Amygdala (tissue), 56 donors: ENCODE results near the gene SLC2A10.

Source experiments
- DNase-seq, 56 donors: peaks; one replicate each; lab custom pipeline; 2025; lab: John Stamatoyannopoulos, UW

SLC2A10 gene

DNA sequence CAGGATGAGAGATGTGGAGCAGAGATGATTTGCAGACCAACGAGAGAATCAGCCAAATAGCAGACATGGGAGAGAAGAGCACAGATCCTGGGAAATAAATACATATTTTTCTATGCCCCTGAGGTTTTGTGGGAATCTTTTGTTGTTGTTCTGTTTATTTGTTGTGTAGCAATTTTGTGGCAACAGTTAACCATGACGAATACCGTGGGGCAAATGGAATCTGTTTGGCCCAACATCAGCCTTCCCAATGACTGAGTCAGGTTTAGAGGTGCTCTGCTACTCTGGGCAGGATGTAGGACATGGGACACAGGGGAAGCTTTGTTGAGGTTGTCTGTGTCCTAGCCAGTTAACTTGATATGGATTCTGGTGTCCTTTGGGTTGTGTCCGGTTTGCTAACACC, 7.9 kb upstream of the SLC2A10 start:
- no peak for DNase-seq

DNA sequence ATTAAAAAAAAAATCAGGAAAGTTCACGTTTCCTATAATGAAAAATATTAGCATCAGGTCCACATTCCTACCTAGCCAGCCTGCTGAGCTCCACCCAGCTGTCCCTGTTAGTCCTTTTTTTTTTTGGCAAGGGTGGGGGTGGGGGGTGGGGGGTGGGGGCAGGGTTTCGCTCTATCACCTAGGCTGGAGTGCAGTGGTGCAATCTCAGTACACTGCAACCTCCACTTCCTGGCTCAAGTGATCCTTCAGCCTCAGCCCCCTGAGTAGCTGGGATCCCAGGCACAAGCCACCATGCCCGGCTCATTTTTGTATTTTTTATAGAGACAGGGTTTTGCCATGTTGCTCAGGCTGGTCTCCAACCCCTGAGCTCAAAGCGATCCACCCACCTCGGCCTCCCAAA, 7.5 kb upstream of the SLC2A10 start:
- DNase-seq, result no peak

DNA sequence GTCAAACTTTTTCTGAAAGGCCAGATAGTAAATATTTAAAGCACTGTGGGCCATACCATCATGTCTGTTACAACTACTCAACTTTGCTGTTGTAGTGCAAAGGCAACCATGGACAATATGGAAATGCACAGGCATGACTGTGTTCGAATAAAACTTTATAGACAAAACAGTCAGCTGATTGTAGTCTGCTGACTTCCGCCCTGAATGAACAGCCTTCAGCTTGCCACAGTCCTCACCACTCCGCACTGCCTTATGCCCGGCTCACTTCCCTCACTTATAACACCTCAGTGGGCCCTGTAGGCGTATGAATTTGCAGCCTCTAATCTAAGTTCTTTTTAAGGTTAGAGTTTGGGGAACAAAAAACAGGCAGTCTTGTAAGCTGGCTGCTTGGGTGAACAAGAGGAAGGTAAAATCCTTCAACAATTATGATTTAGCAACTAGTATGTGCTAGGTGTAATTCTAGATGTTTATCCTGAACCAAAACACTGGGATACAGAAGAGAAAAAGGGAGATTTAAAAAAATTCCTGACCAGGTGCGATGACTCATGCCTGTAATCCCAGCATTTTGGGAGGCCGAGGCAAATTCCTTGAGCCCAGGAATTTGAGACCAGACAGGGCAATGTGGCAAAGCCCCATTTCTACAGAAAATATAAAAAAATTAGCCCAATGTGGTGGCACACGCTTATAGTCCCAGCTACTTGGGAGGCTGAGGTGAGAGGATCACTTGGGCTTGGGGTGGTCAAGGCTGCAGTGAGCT, 6.8 kb upstream of the SLC2A10 start:
- no peak for DNase-seq

- no peak for DNase-seq
These were observed 6.0 kb upstream of the SLC2A10 start for GRCh38 chr20:46703435-46703834.

GRCh38 chr20:46704714-46705377, 4.6 kb upstream of the SLC2A10 start:
- no peak for DNase-seq

DNA sequence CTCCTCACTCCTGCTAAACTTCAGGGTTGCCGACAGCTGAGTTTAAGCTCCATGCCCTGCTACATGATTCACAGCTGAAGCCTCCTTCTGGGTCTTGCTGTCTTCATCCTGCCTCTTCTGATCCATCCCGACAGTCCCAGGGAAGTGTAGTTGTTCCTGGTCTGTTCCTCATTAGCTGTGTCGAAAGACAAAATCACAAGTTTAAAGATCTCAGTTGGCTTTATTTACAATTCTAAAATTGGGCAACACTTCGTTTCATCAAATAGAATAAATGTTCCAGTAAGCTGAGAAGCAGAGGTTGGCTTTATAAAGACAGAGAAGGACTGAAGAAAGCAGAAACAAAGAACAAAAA, 4.1 kb upstream of the SLC2A10 start:
- DNase-seq, result no peak

GRCh38 chr20:46706242-46706641, 3.2 kb upstream of the SLC2A10 start:
- no peak for DNase-seq

GRCh38 chr20:46708172-46708860, 1.1 kb upstream of the SLC2A10 start:
- DNase-seq, result no peak

DNA sequence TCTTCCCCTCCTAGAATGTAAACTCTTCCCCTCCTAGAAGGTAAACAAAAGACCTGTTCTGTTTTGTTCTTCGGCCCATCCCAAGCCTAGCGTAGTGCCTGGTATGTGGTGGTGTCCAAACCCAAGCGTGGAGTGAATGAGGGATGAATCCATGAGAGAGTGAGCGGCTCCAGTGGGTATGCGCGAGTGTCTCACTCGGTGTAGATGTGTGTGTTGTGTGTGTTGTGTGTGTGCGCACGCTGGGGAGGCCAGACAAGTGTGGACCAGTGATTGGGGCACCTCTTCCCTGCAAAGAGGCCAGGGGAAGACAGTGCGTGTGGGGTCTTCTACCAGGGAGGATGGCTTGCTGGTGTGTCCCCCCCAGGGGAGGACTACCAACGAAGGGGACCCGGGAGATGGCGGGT, 392 bp upstream of the SLC2A10 start:
- DNase-seq, result no peak

- no peak for DNase-seq
These were observed 884 bp downstream of the SLC2A10 start for GRCh38 chr20:46710153-46710913.

GRCh38 chr20:46712056-46712636, 2.7 kb downstream of the SLC2A10 start:
- no peak for DNase-seq

DNA sequence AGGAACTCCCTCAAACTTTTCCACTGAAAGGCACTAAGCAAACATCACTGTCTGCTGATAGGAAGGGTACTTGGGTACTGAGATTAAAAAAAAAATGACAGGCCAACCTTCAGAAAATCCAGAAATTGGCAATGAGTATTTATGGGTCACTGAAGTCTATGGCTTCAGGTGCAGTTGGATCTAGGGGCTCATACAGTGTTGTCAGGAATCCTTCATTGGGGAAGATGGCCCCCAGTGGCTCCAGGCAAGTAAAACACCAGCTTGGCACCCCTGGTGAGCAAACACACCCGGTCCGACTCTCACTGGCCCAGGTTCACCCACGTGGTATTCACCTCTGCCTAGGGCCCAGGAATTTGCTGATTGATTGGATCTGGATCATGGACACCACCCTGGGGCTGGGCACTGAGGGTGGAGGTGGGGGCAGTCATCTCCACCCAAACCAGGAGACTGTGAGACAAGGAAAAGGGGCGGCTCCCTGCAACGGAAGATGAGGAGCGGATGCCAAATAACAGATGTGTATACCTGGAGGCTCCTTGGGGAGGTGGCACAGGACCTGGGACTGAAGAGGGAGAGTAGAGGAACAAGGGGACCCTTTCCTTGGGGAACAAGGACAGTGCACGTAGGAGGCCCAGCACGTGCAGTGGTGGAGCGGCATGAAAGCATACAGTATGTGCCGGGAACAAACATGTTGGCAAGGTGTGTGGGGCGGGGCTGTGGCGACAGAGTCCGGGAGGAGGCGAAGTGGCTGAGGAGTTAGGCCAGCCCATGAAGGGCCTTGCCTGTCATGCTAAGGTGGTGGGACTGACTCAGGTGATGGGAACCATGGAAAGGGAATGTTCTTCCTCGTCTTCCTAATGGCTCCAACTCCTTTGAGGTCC, 4.7 kb downstream of the SLC2A10 start:
- no peak for DNase-seq

GRCh38 chr20:46715292-46715756, 5.9 kb downstream of the SLC2A10 start:
- no peak for DNase-seq

DNA sequence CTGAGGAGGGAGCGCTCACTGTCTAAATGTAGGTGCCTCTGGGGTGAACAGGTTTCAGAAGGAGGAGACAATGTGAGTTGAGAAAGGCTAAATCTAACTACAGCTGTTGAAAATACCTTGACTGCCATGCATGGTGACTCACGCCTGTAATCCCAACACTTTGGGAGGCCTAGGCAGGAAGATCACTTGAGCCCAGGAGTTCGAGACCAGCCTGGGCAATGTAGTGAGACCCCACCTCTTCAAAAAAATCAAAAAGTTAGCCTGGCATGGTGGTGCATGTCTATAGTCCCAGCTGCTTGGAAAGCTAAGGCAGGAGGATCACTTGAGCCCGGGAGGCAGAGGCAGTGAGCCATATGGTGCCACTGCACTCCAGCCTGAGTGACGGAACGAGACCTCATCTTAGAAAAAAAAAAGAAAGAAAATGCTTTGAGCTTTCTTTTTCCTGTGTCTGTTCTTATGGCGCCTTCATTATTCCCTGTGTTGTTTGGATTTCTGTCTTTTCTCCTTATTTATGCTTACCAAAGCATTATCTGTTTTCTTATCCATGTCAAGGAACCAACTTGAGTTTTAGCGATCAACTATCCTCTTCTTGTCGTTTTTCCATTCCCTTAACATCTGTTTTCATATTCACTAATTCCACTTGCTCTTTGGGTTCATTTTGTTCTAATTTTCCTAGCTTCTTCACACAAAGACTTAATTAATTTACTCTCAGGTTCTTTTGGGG, 8.5 kb downstream of the SLC2A10 start:
- no peak for DNase-seq

DNA sequence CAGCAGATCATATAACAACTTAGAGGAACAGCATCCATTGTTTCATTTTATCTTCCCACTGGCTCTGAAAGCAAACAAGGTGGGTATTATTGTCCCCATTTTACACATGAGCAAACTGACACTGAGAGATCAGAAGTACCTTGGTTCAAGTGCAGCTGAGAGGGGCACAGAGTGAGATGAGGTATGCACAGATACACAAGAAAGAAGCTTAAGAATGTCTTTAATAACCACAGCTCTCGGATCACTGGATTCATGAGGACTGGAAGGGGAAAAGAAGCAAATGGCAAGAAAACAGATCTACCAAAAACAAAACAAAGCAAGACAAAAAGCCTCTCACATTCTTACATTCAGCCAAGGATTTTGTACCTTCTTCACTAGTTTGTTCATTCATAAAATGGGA, 10.6 kb downstream of the SLC2A10 start:
- DNase-seq, result no peak

DNA sequence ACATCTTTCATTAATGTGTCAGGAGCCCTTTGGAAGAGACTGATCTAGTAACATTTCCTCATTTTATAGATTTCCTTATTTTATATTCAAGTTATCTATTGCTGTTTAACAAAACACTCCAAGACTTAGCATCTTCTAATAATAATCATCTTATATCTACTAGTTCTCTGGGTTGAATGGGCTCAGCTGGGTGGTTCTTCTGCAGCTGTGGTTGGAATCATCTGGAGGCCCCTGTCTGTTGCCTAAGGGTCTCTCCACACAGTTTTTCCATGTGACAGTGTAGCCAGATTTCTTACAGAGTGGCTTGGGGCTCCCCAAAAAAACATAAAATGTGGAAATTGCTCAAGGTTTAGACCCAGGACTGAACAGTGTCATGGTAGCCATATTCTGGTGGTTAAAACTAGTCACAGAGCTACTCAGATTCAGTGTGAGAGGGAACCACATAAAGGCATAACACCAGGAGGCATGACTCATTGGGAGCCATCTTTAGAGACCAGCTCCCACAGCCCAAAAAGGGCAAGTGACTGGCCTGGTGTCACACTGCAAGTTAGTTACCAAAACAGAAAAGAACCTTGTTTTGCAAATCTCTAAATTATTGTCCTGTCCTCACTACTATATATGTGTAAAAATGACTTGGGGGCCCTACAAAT, 11.5 kb downstream of the SLC2A10 start:
- no peak for DNase-seq

DNA sequence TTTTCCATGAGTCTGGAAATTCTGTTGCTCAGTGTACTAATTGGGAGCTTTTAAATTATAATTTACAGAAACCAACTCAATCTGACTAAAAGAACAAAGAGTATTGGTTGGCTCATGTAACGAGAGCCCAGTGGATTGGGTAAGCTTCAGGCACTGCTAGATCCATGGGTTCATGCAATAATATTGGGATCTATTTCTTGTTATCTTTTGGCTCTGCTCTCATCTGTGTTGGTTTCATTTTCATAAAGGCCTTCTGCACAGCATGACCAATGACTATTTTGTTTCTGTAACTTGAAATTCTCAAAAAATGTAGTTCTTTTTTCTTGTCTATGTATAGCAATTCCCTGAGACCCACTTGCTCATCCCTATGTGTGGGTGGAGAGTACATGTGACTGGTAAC, 12.0 kb downstream of the SLC2A10 start:
- no peak for DNase-seq

DNA sequence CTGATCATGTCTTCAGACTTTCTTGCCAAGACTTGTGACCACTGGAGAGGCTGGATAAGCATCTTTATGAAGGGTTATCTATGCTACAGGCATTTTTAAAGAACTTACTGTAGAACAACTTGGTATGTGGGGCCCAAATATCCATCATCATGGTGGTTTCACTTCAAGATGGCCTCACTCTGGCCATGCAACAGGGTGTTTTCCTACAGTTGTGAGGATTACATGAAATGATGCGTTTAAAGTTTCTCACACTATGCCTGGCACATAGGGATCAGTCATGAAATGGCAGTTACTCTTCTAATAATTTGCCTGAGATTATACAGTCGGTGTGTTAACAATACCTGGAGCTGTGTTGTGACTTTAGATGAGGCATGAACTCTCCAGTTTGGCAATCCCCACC, 13.0 kb downstream of the SLC2A10 start:
- no peak for DNase-seq
